ENCODE data around the gene C2orf42.

- no peak for TF ChIP-seq ZBTB33 (IDR thresholded peaks at IDR 0.05)
- no peak for TF ChIP-seq GABPA (IDR thresholded peaks at IDR 0.05; ENCODE audit: low read depth)
- TF ChIP-seq NR2C1 (IDR thresholded peaks at IDR 0.05) = no peak
- TF ChIP-seq CREM (IDR thresholded peaks at IDR 0.05; ENCODE audit: low read depth) = no peak
- TF ChIP-seq USF2 (IDR thresholded peaks at IDR 0.05; ENCODE audit: borderline replicate concordance, low read depth, low read length) = no peak
- no peak for TF ChIP-seq CHD2 (IDR thresholded peaks at IDR 0.05; ENCODE audit: borderline replicate concordance, low read depth, low read length)
- TF ChIP-seq TAF1 (IDR thresholded peaks at IDR 0.05; ENCODE audit: borderline replicate concordance, low read depth, low read length) = no peak
- TF ChIP-seq CTCF (IDR thresholded peaks at IDR 0.05 in 2 of 3, conservative IDR thresholded peaks at IDR 0.05 in 1 of 3; ENCODE audit: control insufficient read depth in 2 of 3, extremely low read depth in 1 of 3, insufficient read depth in 1 of 3, low read depth in 3 of 3, low read length in 3 of 3) = no peak
- TF ChIP-seq ZNF24 (IDR thresholded peaks at IDR 0.05) = no peak
- no peak for TF ChIP-seq CEBPZ (IDR thresholded peaks at IDR 0.05; ENCODE audit: low read depth, low read length)
- no peak for TF ChIP-seq TARDBP (IDR thresholded peaks at IDR 0.05; ENCODE audit: borderline replicate concordance)
Measured at GRCh38 chr2:70113359-70114070, 77.3 kb downstream of the C2orf42 start.
